MCF 10A (cell line): Measurements from ENCODE around the gene ZACN. TPM values are rescaled to one million over a fixed set of nuclear protein-coding genes. Genes with fewer than 3 reads are reported as not detected.

Experiments used
- BruUV-seq: library from RNA; stranded (reverse); fragments of 400-500 nt; replicated peaks from 2 replicates; lab custom pipeline; 2021; lab: Mats Ljungman, UMichigan
- CTCF ChIA-PET: fragments of 300-600 bp; sonication (Branson Sonifier 250); formaldehyde crosslinking; extraction: SDS; loops from one replicate; lab custom pipeline; 2021; ENCODE audit warnings: antibody characterized with exemption, inconsistent platforms; lab: Yijun Ruan, JAX
- POLR2A ChIA-PET: fragments of 300-600, 350-650 bp; sonication (Branson Sonifier 250); formaldehyde crosslinking; extraction: SDS; loops from one replicate; lab custom pipeline; 2020; ENCODE audit warnings: antibody characterized with exemption, inconsistent platforms; lab: Yijun Ruan, JAX
- DNase-seq: peaks from one replicate; pipeline ENCODE4 v3.0.0-alpha.2; 2018; ENCODE audit not compliant: unreplicated experiment
- H3K27ac Mint-ChIP-seq: one replicate; pipeline ENCODE4 v1.8.0; 2022; ENCODE audit warnings: mild to moderate bottlenecking, low read depth, mixed read lengths; ENCODE audit not compliant: unreplicated experiment
- H3K27me3 Mint-ChIP-seq: one replicate; pipeline ENCODE4 v1.8.0; 2022; ENCODE audit warnings: mixed read lengths; ENCODE audit not compliant: insufficient read depth, unreplicated experiment
- H3K36me3 Mint-ChIP-seq: one replicate; pipeline ENCODE4 v1.8.0; 2022; ENCODE audit warnings: mild to moderate bottlenecking, moderate library complexity, mixed read lengths; ENCODE audit not compliant: insufficient read depth, unreplicated experiment
- H3K4me1 Mint-ChIP-seq: one replicate; pipeline ENCODE4 v1.8.0; 2022; ENCODE audit warnings: mixed read lengths; ENCODE audit not compliant: insufficient read depth, unreplicated experiment
- H3K4me3 Mint-ChIP-seq: one replicate; pipeline ENCODE4 v1.8.0; 2022; ENCODE audit warnings: mild to moderate bottlenecking, moderate library complexity, mixed read lengths; ENCODE audit not compliant: unreplicated experiment
- H3K9me3 Mint-ChIP-seq: one replicate; pipeline ENCODE4 v1.8.0; 2022; ENCODE audit warnings: mixed read lengths; ENCODE audit not compliant: unreplicated experiment
- intact Hi-C: fragments of 100-400 bp; cut with micrococcal nuclease; formaldehyde crosslinking; loops from 2 replicates; pipeline ENCODE4 v1.14.1; 2022
- total RNA-seq: library from RNA; stranded (reverse); gene quantifications from 2 replicates; pipeline ENCODE4 v1.2.3, GENCODE V29; 2022
- TF ChIP-seq, protein P1 (sequence below): fragments of 200-600 bp; IDR thresholded peaks from one replicate; pipeline ENCODE4 v1.8.0; 2022; ENCODE audit warnings: antibody characterized with exemption, mild to moderate bottlenecking; ENCODE audit not compliant: unreplicated experiment

ZACN gene
- total RNA-seq, 1 experiment from 2014 or later, result not detected

DNA sequence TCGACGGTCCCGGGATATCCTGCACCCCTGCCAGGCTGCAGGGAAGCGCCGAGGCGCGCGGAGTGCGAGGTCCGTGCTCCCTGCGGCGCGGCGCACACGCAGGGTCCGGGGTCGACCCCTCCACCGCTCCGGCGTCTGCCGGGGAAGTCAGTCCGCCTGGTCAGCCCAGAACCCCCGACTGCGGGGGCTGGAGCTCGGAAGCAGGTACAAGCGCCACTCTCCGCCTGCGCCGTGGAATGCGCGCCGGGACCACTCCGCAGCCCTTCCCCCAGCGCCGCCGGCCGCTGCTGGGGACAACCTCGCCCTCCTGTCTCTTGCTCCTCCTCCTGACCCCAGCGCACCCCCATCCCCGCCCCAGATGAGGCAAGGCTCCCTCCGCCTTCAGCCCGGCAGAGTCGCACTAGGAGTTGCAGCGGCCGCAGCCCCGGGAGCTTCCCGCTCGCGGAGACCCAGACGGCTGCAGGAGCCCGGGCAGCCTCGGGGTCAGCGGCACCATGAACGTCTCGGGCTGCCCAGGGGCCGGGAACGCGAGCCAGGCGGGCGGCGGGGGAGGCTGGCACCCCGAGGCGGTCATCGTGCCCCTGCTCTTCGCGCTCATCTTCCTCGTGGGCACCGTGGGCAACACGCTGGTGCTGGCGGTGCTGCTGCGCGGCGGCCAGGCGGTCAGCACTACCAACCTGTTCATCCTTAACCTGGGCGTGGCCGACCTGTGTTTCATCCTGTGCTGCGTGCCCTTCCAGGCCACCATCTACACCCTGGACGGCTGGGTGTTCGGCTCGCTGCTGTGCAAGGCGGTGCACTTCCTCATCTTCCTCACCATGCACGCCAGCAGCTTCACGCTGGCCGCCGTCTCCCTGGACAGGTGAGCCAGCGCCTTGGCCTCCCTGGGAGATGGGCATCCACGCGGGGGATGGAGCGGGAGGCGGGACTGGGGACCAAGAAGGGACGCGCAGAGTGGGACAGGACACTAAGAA is 4.3 kb upstream of the ZACN start, which contains the start of gene GALR2:
Gene GALR2 (plus strand): TSS at position 392 of the 974 bp plus-strand sequence. CDS start 103 bp downstream, at position 495.
- DNase-seq, result no peak
- ChIA-PET CTCF (interaction anchor here (0.7 kb wide), 1 partner anchor 19 kb away, joined by 3 read pairs; no protein-coding TSS in a partner anchor), POLR2A (interaction anchor here (0.7 kb wide), 1 partner anchor 169 kb away, joined by 3 read pairs; no protein-coding TSS in a partner anchor)
- Mint-ChIP-seq H3K4me1 (peaks cover 4% of the 10 kb centered on the region), H3K36me3 (peaks cover 10% of the 10 kb centered on the region), H3K27me3 (peaks cover 54% of the 10 kb centered on the region), H3K27ac (no peak within 1 kb of the TSS), H3K9me3 (no peaks in the 10 kb centered on the region), H3K4me3 (no peak within 1 kb of the TSS)
- BruUV-seq, result no TSS peak
- intact Hi-C loops, result loop anchor here (5.0 kb wide), 2 partner anchors 47 to 62 kb away; partner anchors contain the start of gene EVPL
- TF ChIP-seq, protein P1, sequence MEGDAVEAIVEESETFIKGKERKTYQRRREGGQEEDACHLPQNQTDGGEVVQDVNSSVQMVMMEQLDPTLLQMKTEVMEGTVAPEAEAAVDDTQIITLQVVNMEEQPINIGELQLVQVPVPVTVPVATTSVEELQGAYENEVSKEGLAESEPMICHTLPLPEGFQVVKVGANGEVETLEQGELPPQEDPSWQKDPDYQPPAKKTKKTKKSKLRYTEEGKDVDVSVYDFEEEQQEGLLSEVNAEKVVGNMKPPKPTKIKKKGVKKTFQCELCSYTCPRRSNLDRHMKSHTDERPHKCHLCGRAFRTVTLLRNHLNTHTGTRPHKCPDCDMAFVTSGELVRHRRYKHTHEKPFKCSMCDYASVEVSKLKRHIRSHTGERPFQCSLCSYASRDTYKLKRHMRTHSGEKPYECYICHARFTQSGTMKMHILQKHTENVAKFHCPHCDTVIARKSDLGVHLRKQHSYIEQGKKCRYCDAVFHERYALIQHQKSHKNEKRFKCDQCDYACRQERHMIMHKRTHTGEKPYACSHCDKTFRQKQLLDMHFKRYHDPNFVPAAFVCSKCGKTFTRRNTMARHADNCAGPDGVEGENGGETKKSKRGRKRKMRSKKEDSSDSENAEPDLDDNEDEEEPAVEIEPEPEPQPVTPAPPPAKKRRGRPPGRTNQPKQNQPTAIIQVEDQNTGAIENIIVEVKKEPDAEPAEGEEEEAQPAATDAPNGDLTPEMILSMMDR, result no peak

DNA sequence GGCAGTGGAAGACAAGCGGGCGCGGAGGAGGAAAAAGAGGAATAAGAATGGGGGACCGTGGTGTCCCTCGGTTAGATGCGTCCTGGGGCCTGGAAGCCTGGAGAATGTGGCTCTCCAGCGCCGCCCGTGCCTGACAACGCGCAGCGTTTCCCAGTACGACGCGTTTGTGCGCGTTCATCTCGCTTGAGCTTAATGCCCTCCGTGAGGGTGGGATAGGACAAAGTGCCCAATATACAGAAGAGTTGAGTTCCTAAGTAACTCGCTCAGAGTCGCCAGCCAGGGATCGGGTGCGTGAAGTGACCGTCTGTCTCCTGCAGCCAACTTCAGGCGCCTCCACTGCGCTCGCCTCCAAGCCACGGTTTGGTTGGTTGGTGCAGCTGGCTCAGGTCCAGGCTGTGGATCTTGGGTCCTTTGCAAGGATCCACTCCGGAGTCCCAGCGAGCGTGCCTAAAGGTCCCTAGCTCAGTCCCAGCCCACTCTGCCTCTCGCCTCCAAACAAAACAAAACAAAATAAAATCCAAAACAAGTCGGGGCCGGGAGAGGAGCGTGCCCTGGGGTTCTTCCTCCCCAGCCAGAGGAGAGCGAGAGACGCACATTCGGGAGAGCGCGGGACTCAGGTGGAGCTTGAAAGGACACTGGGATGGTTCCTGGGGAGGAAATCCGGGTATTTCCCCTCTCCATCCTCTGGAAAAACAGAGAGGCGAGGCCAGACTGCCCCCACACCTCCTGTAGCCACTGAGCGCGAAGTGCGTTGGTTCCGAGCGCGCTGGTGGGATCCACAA is 3.4 kb upstream of the ZACN start:
- ChIA-PET CTCF (interaction anchor here (0.6 to 0.7 kb wide), 2 partner anchors 18 to 482 kb away, joined by 3 to 4 read pairs; no protein-coding TSS in a partner anchor), POLR2A (interaction anchor here (0.7 to 0.9 kb wide), 2 partner anchors 166 to 168 kb away, joined by 3 to 5 read pairs; no protein-coding TSS in a partner anchor)
- H3K36me3 Mint-ChIP-seq, result peaks cover 6% of the 10 kb centered on the region
- H3K27me3 Mint-ChIP-seq, result peaks cover 54% of the 10 kb centered on the region
- no TSS peak for BruUV-seq
- TF ChIP-seq, protein P1, result no peak
- H3K4me1 Mint-ChIP-seq, result peaks cover 4% of the 10 kb centered on the region
- no peak overlapping the region for H3K27ac Mint-ChIP-seq
- H3K4me3 Mint-ChIP-seq, result no peak overlapping the region
- no peaks in the 10 kb centered on the region for H3K9me3 Mint-ChIP-seq
- no peak for DNase-seq
- intact Hi-C loops, result no loop called here

DNA sequence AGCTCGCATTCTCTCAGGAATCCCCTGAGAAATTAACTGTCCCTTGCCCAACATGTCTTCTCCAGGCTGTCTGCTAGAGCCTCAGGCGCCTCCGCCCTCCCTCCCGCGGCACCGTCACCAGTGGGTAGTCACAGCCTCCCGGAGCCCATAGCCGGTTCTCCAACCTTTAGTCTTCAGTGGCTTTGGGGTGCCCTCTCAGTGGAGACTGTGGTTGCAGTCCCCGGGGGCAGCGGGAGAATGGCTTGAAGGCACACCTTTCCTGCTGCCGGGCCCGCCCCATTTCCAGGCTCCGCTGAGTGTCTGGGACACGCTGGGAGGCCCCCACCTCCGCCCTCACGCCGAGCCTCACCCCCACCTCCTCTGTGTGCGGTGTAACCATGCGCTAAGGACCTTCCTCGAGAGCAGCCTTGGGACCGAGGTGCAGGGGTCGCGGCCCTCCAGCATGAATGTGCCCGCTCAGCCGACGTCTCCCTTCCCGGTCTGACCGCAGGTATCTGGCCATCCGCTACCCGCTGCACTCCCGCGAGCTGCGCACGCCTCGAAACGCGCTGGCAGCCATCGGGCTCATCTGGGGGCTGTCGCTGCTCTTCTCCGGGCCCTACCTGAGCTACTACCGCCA is 2.7 kb upstream of the ZACN start:
- Mint-ChIP-seq H3K4me3 (no peak overlapping the region), H3K9me3 (no peaks in the 10 kb centered on the region), H3K27ac (no peak overlapping the region), H3K36me3 (peaks cover 6% of the 10 kb centered on the region), H3K27me3 (peaks cover 54% of the 10 kb centered on the region), H3K4me1 (peaks cover 4% of the 10 kb centered on the region)
- POLR2A ChIA-PET, result interaction anchor here (0.9 to 1.1 kb wide), 2 partner anchors 19 to 167 kb away, joined by 3 to 5 read pairs; no protein-coding TSS in a partner anchor
- TF ChIP-seq, protein P1, result no peak
- BruUV-seq, result no TSS peak
- DNase-seq, result no peak
- intact Hi-C loops, result no loop called here
- CTCF ChIA-PET, result interaction anchor here (0.6 kb wide), 1 partner anchor 481 kb away, joined by 4 read pairs; no protein-coding TSS in a partner anchor
